ENCODE data around the gene UBE2G2.

Gene UBE2G2

GRCh38 chr21:44727321-44727720 is 74.3 kb downstream of the UBE2G2 start:
- Mint-ChIP-seq H3K27ac (no peak overlapping the region), H3K4me1 (peaks cover 9% of the 10 kb centered on the region), H3K4me3 (no peak overlapping the region), H3K27me3 (peaks cover 12% of the 10 kb centered on the region), H3K9me3 (no peaks in the 10 kb centered on the region), H3K36me3 (no peaks in the 10 kb centered on the region)

- Mint-ChIP-seq H3K4me3 (no peak overlapping the region), H3K4me1 (peaks cover 9% of the 10 kb centered on the region), H3K27ac (no peak overlapping the region), H3K27me3 (peaks cover 12% of the 10 kb centered on the region), H3K9me3 (no peaks in the 10 kb centered on the region), H3K36me3 (no peaks in the 10 kb centered on the region)
These were observed 74.8 kb downstream of the UBE2G2 start for GRCh38 chr21:44726826-44727225.

GRCh38 chr21:44724926-44725325 is 76.7 kb downstream of the UBE2G2 start:
- peaks cover 12% of the 10 kb centered on the region for H3K27me3 Mint-ChIP-seq
- H3K9me3 Mint-ChIP-seq, result no peaks in the 10 kb centered on the region
- no peaks in the 10 kb centered on the region for H3K36me3 Mint-ChIP-seq

GRCh38 chr21:44724196-44724595 is 77.4 kb downstream of the UBE2G2 start:
- H3K27me3 Mint-ChIP-seq, result peaks cover 12% of the 10 kb centered on the region
- H3K4me1 Mint-ChIP-seq, result peaks cover 9% of the 10 kb centered on the region
- H3K36me3 Mint-ChIP-seq, result no peaks in the 10 kb centered on the region
- peak overlapping the region; percentile 49 for H3K4me3 Mint-ChIP-seq
- no peak overlapping the region for H3K27ac Mint-ChIP-seq
- H3K9me3 Mint-ChIP-seq, result no peaks in the 10 kb centered on the region

More at GRCh38 chr21:44724926-44725325, 76.7 kb downstream of the UBE2G2 start:
- Mint-ChIP-seq H3K4me1 (peaks cover 9% of the 10 kb centered on the region), H3K27ac (no peak overlapping the region), H3K4me3 (no peak overlapping the region)

GRCh38 chr21:44723177-44724131 is 78.2 kb downstream of the UBE2G2 start:
- Mint-ChIP-seq H3K27ac (no peak overlapping the region), H3K4me3 (peak overlapping the region; percentile 75), H3K4me1 (peaks cover 9% of the 10 kb centered on the region), H3K36me3 (no peaks in the 10 kb centered on the region), H3K27me3 (peaks cover 12% of the 10 kb centered on the region), H3K9me3 (no peaks in the 10 kb centered on the region)

- Mint-ChIP-seq H3K36me3 (no peaks in the 10 kb centered on the region), H3K4me3 (peak overlapping the region; percentile 75), H3K27ac (no peak overlapping the region), H3K9me3 (no peaks in the 10 kb centered on the region), H3K4me1 (peaks cover 9% of the 10 kb centered on the region), H3K27me3 (peaks cover 11% of the 10 kb centered on the region)
These were observed 78.9 kb downstream of the UBE2G2 start for GRCh38 chr21:44722731-44723130.

- H3K4me3 Mint-ChIP-seq, result no peak overlapping the region
- H3K27me3 Mint-ChIP-seq, result peaks cover 10% of the 10 kb centered on the region
- H3K4me1 Mint-ChIP-seq, result peaks cover 12% of the 10 kb centered on the region
- no peaks in the 10 kb centered on the region for H3K9me3 Mint-ChIP-seq
- no peak overlapping the region for H3K27ac Mint-ChIP-seq
- H3K36me3 Mint-ChIP-seq, result no peaks in the 10 kb centered on the region
These were observed 81.5 kb downstream of the UBE2G2 start for GRCh38 chr21:44720170-44720569.

Measured in activated naive CD4-positive, alpha-beta T cell treated with anti-CD3 and anti-CD28 coated beads, Interleukin-2, amount 50 U/mL, for 24 hours (primary cell).